ENCODE results near the gene CD101. TPM values are rescaled to one million over a fixed set of nuclear protein-coding genes. Genes with fewer than 3 reads are reported as not detected.

The CD101 gene
- total and polyA plus RNA-seq, 12 donors = 0.30 to 2.3 (median 1.1) TPM

DNA sequence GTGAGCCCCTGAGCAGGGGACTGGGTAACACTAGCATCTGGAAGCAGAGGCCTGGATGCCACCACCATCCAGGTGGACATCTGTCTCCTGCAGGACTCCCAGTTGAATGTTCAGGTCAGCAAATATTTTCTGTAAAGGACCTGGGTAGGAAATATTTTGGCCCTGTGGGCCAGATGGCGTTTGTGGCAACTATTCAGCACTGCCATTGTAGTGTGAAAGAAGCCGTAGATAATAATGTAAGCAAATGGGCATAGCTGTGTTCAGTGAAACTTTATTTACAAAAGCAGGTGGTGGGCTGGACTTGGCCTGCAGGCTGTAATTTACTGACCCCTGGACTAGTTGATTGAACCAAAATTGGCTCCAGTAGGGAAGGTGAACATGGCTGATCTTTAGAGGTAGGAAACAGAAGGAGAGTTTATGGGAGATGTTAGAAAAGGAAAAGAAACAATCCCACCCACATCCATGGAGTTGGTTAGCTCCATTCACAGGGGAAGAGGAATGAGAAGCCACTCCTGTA lies 20.0 kb upstream of the CD101 start:
- intact Hi-C loops (cut with DNase I) = loop anchor here in 4 of 10 donors (10.0 kb wide), 2 partner anchors 63 to 67 kb away; no protein-coding TSS in a partner anchor

GRCh38 chr1:116982319-116983004 lies 19.1 kb upstream of the CD101 start:
- 76 to 89% methylated on average over 9 of the region's 9 CpGs for WGBS, 2 donors
- ATAC-seq (peak in 1 of 8 donors; percentile 9), DNase-seq (no peak)
- Histone ChIP-seq H3K9me3 (no peaks in the 10 kb centered on the region), H3K36me3 (peaks cover 0 to 31% (median 0%) of the 10 kb centered on the region in 9 donors), H3K4me1 (peaks cover 0 to 35% (median 21%) of the 10 kb centered on the region in 9 donors), H3K4me3 (no peak overlapping the region), H3K27ac (peak overlapping the region in 6 of 10 donors; percentile 3 to 85 (median 79)), H3K27me3 (no peaks in the 10 kb centered on the region)
- no peak for TF ChIP-seq CTCF (IDR thresholded peaks at IDR 0.05)
- intact Hi-C loops (cut with DNase I) = loop anchor here in 5 of 10 donors (1.0 to 10.0 kb wide), 3 partner anchors 62 to 68 kb away; no protein-coding TSS in a partner anchor

More for the DNA sequence above, 20.0 kb upstream of the CD101 start:
- Histone ChIP-seq H3K27ac (peak overlapping the region in 1 of 10 donors; percentile 81), H3K9me3 (no peaks in the 10 kb centered on the region), H3K4me3 (no peak overlapping the region), H3K4me1 (peaks cover 0 to 33% (median 17%) of the 10 kb centered on the region in 9 donors), H3K27me3 (no peaks in the 10 kb centered on the region), H3K36me3 (peaks cover 0 to 23% (median 0%) of the 10 kb centered on the region in 9 donors)
- DNase-seq = no peak
- 86 to 99% methylated on average over 2 of the region's 2 CpGs for WGBS, 2 donors
- TF ChIP-seq CTCF (IDR thresholded peaks at IDR 0.05) = no peak
- ATAC-seq = no peak

DNA sequence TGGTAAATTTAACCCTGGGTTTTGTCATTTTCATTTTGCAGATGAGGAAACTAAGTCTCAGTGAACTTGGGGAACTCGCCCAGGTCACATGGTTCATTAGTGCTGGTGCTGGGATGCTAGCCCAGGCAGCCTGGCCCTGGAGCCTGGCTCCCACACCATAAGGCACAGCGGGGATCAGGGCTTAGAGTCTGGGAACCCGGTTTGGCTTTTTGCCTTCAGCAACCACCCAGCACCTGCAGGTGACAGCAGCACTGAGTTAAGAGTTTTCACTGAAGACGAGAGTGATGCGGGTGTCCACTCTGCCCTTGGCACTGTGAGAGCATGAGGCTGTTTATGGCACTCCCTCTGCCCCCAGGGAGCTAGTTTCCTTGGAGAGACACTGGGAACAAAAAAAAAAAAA lies 18.4 kb upstream of the CD101 start:
- DNase-seq (no peak), ATAC-seq (peak in 6 of 8 donors; percentile 14 to 55 (median 28))
- H3K27ac ChIP-seq = peak overlapping the region in 6 of 10 donors; percentile 3 to 85 (median 79)
- H3K9me3 ChIP-seq = no peaks in the 10 kb centered on the region
- intact Hi-C loops (cut with DNase I) = loop anchor here in 5 of 10 donors (1.0 to 10.0 kb wide), 3 partner anchors 62 to 68 kb away; no protein-coding TSS in a partner anchor
- peaks cover 0 to 41% (median 27%) of the 10 kb centered on the region in 9 donors for H3K4me1 ChIP-seq
- TF ChIP-seq CTCF (IDR thresholded peaks at IDR 0.05) = no peak
- no peak overlapping the region for H3K4me3 ChIP-seq
- H3K27me3 ChIP-seq = no peaks in the 10 kb centered on the region
- WGBS, 2 donors = 46 to 51% methylated on average over 5 of the region's 5 CpGs
- peaks cover 0 to 31% (median 0%) of the 10 kb centered on the region in 9 donors for H3K36me3 ChIP-seq

DNA sequence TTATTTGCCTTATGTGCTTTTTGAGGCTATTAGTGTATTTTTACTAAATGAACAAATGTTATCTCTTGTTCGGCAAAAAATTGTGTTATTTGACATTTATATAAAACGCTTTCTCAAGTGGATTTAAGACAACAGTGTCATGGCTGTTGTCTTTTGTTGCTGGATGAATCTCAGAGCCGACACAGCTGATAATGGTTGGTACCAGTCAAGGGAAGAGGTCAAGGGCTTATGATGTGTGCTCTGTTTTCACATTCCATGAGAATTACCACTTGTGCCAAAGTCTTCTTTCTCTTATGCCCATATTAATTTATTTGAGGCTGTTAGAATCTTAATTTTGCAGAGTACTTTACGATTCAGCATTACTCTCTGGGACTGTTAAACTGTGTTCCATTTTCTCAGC lies 17.9 kb upstream of the CD101 start:
- peak in 4 of 8 donors; percentile 25 to 57 (median 50) for ATAC-seq
- intact Hi-C loops (cut with DNase I) = loop anchor here in 5 of 10 donors (1.0 to 10.0 kb wide), 3 partner anchors 61 to 69 kb away; no protein-coding TSS in a partner anchor
- no peaks in the 10 kb centered on the region for H3K27me3 ChIP-seq
- no peak for TF ChIP-seq CTCF (IDR thresholded peaks at IDR 0.05)
- H3K36me3 ChIP-seq = peaks cover 0 to 31% (median 0%) of the 10 kb centered on the region in 9 donors
- DNase-seq = no peak
- no peak overlapping the region for H3K4me3 ChIP-seq
- peak overlapping the region in 8 of 10 donors; percentile 42 to 85 (median 75) for H3K27ac ChIP-seq
- 51 to 55% methylated on average over 4 of the region's 4 CpGs for WGBS, 2 donors
- peaks cover 0 to 46% (median 33%) of the 10 kb centered on the region in 9 donors for H3K4me1 ChIP-seq
- H3K9me3 ChIP-seq = no peaks in the 10 kb centered on the region

Measured in heart right ventricle (tissue), 16 donors.